HepG2 (cell line): Measurements from ENCODE around the gene PRR19. TPM values are rescaled to one million over a fixed set of nuclear protein-coding genes. Genes with fewer than 3 reads are reported as not detected.

Source experiments
- ARID3A ChIP-seq: IDR thresholded peaks from 2 replicates; pipeline ENCODE4 v1.6.1; 2012; ENCODE audit warnings: low read depth, low read length, improper control_type of control experiment
- ATF1 ChIP-seq: IDR thresholded peaks from 2 replicates; pipeline ENCODE4 v1.6.1; 2016; ENCODE audit warnings: mild to moderate bottlenecking, control low read depth
- CC2D1A ChIP-seq: sonication (generic); formaldehyde crosslinking; IDR thresholded peaks from 2 replicates; pipeline ENCODE4 v1.8.1; 2023; ENCODE audit warnings: mild to moderate bottlenecking, missing genetic modification reagents
- ELF1 ChIP-seq: sonication (generic); formaldehyde crosslinking; IDR thresholded peaks from 2 replicates; pipeline ENCODE4 v1.4.0; 2020; ENCODE audit warnings: missing genetic modification reagents
- IRF9 ChIP-seq: sonication (generic); formaldehyde crosslinking; IDR thresholded peaks from 2 replicates; pipeline ENCODE4 v1.8.0; 2022; ENCODE audit warnings: missing genetic modification reagents, mild to moderate bottlenecking, borderline replicate concordance
- IRX3 ChIP-seq: sonication (generic); formaldehyde crosslinking; IDR thresholded peaks from 2 replicates; pipeline ENCODE4 v1.8.1; 2023; ENCODE audit warnings: mild to moderate bottlenecking, low read depth, missing genetic modification reagents, borderline replicate concordance
- KDM5B ChIP-seq: sonication (generic); formaldehyde crosslinking; IDR thresholded peaks from 2 replicates; pipeline ENCODE4 v1.4.0; 2020; ENCODE audit warnings: missing genetic modification reagents, mild to moderate bottlenecking, borderline replicate concordance
- MED13 ChIP-seq: sonication (generic); formaldehyde crosslinking; IDR thresholded peaks from 2 replicates; pipeline ENCODE4 v1.5.0; 2020; ENCODE audit warnings: missing genetic modification reagents
- MEIS2 ChIP-seq: sonication (generic); formaldehyde crosslinking; IDR thresholded peaks from 2 replicates; pipeline ENCODE4 v1.9.0; 2021; ENCODE audit warnings: mild to moderate bottlenecking, missing genetic modification reagents
- MTF2 ChIP-seq: sonication (generic); formaldehyde crosslinking; IDR thresholded peaks from 2 replicates; pipeline ENCODE4 v1.5.0; 2020; ENCODE audit warnings: missing genetic modification reagents, borderline replicate concordance
- MYC ChIP-seq: sonication (generic); formaldehyde crosslinking; IDR thresholded peaks from 2 replicates; pipeline ENCODE4 v1.9.0; 2021; ENCODE audit warnings: missing genetic modification reagents, borderline replicate concordance
- PATZ1 ChIP-seq: sonication (generic); formaldehyde crosslinking; IDR thresholded peaks from 2 replicates; pipeline ENCODE4 v1.4.0; 2020; ENCODE audit warnings: missing genetic modification reagents
- PHF20 ChIP-seq: sonication (generic); formaldehyde crosslinking; IDR thresholded peaks from 2 replicates; pipeline ENCODE4 v1.5.0; 2020; ENCODE audit warnings: mild to moderate bottlenecking, missing genetic modification reagents
- SRY ChIP-seq: sonication (generic); formaldehyde crosslinking; IDR thresholded peaks from 2 replicates; pipeline ENCODE4 v1.8.0; 2022; ENCODE audit warnings: mild to moderate bottlenecking, missing genetic modification reagents
- TMF1 ChIP-seq: sonication (generic); formaldehyde crosslinking; IDR thresholded peaks from 2 replicates; pipeline ENCODE4 v1.8.1; 2022; ENCODE audit warnings: low read depth, missing genetic modification reagents
- ZNF232 ChIP-seq: sonication (generic); formaldehyde crosslinking; IDR thresholded peaks from 2 replicates; pipeline ENCODE4 v1.4.0; 2020; ENCODE audit warnings: missing genetic modification reagents, borderline replicate concordance
- ZNF326 ChIP-seq: sonication (generic); formaldehyde crosslinking; IDR thresholded peaks from 2 replicates; pipeline ENCODE4 v1.4.0; 2020; ENCODE audit warnings: missing genetic modification reagents, borderline replicate concordance
- ZNF607 ChIP-seq: sonication (generic); formaldehyde crosslinking; IDR thresholded peaks from 2 replicates; pipeline ENCODE4 v1.5.1; 2020; ENCODE audit warnings: missing genetic modification reagents, mild to moderate bottlenecking, borderline replicate concordance
- polyA plus RNA-seq, 8 experiments: library from polyadenylated mRNA; depleted of rRNA in 3 of 8; stranded (reverse) in 7 of 8; unstranded in 1 of 8; fragments of >200 nt; fragmentation: Illumina TruSeq in 4 of 8; extraction: Trizol in 4 of 8; gene quantifications; 2 replicates each; pipeline versions ENCODE4 v1.2.1 to v1.2.3, GENCODE V29; 2011 to 2016; ENCODE audit warnings: low read depth in 4 of 8, missing spikeins in 1 of 8, mixed read lengths in 1 of 8; ENCODE audit not compliant: insufficient read depth in 1 of 8
- total RNA-seq, 5 experiments: library from RNA; depleted of rRNA; stranded (reverse); fragments of >200 nt; fragmentation: Illumina TruSeq; extraction: Trizol; gene quantifications; 2 replicates each; pipeline ENCODE4 v1.2.3, GENCODE V29; 2016; ENCODE audit warnings: low read depth in 1 of 5
- TF ChIP-seq, protein P1 (sequence below), 2 experiments: sonication (generic) in 1 of 2; formaldehyde crosslinking in 1 of 2; IDR thresholded peaks; 2 replicates each; pipeline versions ENCODE4 v1.5.1 to v1.6.1; 2011 to 2020; ENCODE audit warnings: borderline replicate concordance in 1 of 2, low read depth in 1 of 2, low read length in 1 of 2, mild to moderate bottlenecking in 1 of 2, missing genetic modification reagents in 1 of 2, moderate library complexity in 1 of 2
- TF ChIP-seq, protein P2 (sequence below): sonication (generic); formaldehyde crosslinking; IDR thresholded peaks from 2 replicates; pipeline ENCODE4 v1.8.1; 2023; ENCODE audit warnings: mild to moderate bottlenecking, missing genetic modification reagents, borderline replicate concordance
- TF ChIP-seq, protein P3 (sequence below): sonication (generic); formaldehyde crosslinking; IDR thresholded peaks from 2 replicates; pipeline ENCODE4 v1.5.0; 2020; ENCODE audit warnings: missing genetic modification reagents

The PRR19 gene
- total and polyA plus RNA-seq, 2 of the 13 experiments (the other 11 are each of a cell fraction or from before 2014, with no cell fraction given), result 0.21 to 0.33 TPM

- peak; percentile 37; the same call in 1 of the 2 replicates for TF ChIP-seq MYC (CRISPR knock-in tag)
- TF ChIP-seq, protein P1, sequence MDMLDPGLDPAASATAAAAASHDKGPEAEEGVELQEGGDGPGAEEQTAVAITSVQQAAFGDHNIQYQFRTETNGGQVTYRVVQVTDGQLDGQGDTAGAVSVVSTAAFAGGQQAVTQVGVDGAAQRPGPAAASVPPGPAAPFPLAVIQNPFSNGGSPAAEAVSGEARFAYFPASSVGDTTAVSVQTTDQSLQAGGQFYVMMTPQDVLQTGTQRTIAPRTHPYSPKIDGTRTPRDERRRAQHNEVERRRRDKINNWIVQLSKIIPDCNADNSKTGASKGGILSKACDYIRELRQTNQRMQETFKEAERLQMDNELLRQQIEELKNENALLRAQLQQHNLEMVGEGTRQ (IDR thresholded peaks at IDR 0.05; ENCODE audit: low read depth, low read length), result no peak
- TF ChIP-seq, protein P1 (CRISPR knock-in tag; IDR thresholded peaks at IDR 0.05; ENCODE audit: borderline replicate concordance), result no peak
- TF ChIP-seq ATF1 (CRISPR knock-in tag), result no peak
- TF ChIP-seq KDM5B (CRISPR knock-in tag), result 0 out of 2 replicates have a peak, but pooled peaks have one; percentile 15
- TF ChIP-seq MED13 (CRISPR knock-in tag), result no peak
- TF ChIP-seq PHF20 (CRISPR knock-in tag), result 0 out of 2 replicates have a peak, but pooled peaks have one; percentile 26
- TF ChIP-seq, protein P2, sequence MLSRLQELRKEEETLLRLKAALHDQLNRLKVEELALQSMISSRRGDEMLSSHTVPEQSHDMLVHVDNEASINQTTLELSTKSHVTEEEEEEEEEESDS (CRISPR knock-in tag), result no peak
- TF ChIP-seq, protein P3, sequence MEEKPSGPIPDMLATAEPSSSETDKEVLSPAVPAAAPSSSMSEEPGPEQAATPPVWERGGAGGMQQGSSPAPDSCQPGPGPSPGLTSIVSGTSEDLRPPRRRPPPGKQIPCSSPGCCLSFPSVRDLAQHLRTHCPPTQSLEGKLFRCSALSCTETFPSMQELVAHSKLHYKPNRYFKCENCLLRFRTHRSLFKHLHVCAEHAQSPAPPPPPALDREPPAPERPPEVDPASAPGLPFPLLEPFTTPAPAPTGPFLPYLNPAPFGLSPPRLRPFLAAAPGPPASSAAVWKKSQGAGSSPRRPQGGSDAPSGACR (CRISPR knock-in tag), result no peak
- peak; percentile 66; the same call in 1 of the 2 replicates for TF ChIP-seq IRX3 (CRISPR knock-in tag)
- TF ChIP-seq PATZ1 (CRISPR knock-in tag), result peak; percentile 68
- no peak for TF ChIP-seq IRF9 (CRISPR knock-in tag)
- no peak for TF ChIP-seq MTF2 (CRISPR knock-in tag)
- TF ChIP-seq TMF1 (CRISPR knock-in tag), result 0 out of 2 replicates have a peak, but pooled peaks have one; percentile 33
- no peak for TF ChIP-seq ARID3A
- no peak for TF ChIP-seq CC2D1A (CRISPR knock-in tag)
- 0 out of 2 replicates have a peak, but pooled peaks have one; percentile 36 for TF ChIP-seq ZNF607 (CRISPR knock-in tag)
- no peak for TF ChIP-seq ZNF232 (CRISPR knock-in tag)
- no peak for TF ChIP-seq ELF1 (CRISPR knock-in tag)
- TF ChIP-seq SRY (CRISPR knock-in tag), result no peak
- TF ChIP-seq MEIS2 (CRISPR knock-in tag), result no peak
- no peak for TF ChIP-seq ZNF326
Observed at GRCh38 chr19:42313096-42313839, 11.3 kb downstream of the PRR19 start, which contains the start of gene TMEM145 (continued).
